ENCODE results near the gene KCNMB2. TPM values are rescaled to one million over a fixed set of nuclear protein-coding genes. Genes with fewer than 3 reads are reported as not detected.
A peak's percentile ranks its signal among the peaks of the same experiment; 100 is the strongest.

KCNMB2 gene
- total RNA-seq, 1 experiment from 2014 or later: not detected

DNA sequence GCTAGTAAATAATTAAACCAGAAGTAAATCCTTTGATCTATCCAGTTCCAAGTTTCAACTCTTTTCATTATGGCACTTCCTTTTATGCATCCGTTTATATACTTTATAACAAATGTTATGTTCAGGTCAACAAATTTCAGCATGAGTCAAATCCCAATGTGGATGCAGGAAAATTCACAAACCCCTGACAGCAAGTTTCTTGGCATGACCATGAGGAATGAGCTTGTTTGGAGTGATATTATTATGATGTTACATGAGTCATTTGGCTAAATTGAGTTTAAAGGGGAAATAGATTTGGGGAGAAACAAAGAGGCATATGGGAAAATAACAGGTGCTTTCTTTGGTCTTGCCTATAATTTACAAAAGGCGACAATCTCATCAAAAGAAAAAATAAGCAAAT, 32.1 kb upstream of the KCNMB2 start:
- Histone ChIP-seq H3K27me3 (replicated peaks; ENCODE audit: control insufficient read depth, insufficient read depth, low read length) (no peaks in the 10 kb centered on the region), H3K4me3 (ENCODE audit: low read depth, low read length) (no peak overlapping the region), H3K9me3 (no peaks in the 10 kb centered on the region), H3K36me3 (ENCODE audit: control insufficient read depth, insufficient read depth, low read length) (no peaks in the 10 kb centered on the region), H3K4me1 (peaks cover 21% of the 10 kb centered on the region)
- BruUV-seq (replicated peaks): no TSS peak
- no peak for TF ChIP-seq CTCF (IDR thresholded peaks at IDR 0.05; ENCODE audit: insufficient read depth in 1 of 2, low read depth in 1 of 2, low read length in 1 of 2, severe bottlenecking in 1 of 2, unreplicated experiment in 1 of 2)
- no peak for DNase-seq
- Mint-ChIP-seq H3K27ac (ENCODE audit: unreplicated experiment) (no peak overlapping the region), H3K9me3 (ENCODE audit: unreplicated experiment) (no peaks in the 10 kb centered on the region), H3K4me1 (ENCODE audit: low read depth, unreplicated experiment) (peaks cover 19% of the 10 kb centered on the region), H3K4me3 (ENCODE audit: unreplicated experiment) (no peak overlapping the region), H3K27me3 (ENCODE audit: insufficient read depth, unreplicated experiment) (no peaks in the 10 kb centered on the region), H3K36me3 (ENCODE audit: insufficient read depth, unreplicated experiment) (no peaks in the 10 kb centered on the region)
- ChIA-PET POLR2A (no interaction called here), CTCF (no interaction called here)
- intact Hi-C loops (cut with micrococcal nuclease; ENCODE audit: unreplicated experiment): no loop called here

DNA sequence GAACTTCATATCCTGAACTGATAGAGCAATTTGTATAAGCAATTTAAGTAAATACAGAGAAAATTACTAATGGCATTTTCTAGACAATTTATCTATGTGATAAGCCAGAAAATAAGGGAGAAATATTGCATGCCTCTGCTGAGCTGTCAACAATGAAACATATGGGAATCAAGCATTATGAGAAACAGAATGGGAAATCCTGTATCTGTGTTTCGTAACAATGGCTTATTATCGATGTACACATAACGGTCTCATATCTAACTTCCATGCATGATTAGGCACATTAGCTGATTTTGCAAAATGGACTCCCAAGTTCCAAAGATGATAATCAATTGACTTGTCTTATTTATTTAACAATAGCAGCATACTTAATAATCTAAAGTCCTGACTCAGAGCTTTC, 30.4 kb upstream of the KCNMB2 start:
- Mint-ChIP-seq H3K9me3 (ENCODE audit: unreplicated experiment) (no peaks in the 10 kb centered on the region), H3K4me3 (ENCODE audit: unreplicated experiment) (no peak overlapping the region), H3K4me1 (ENCODE audit: low read depth, unreplicated experiment) (peaks cover 20% of the 10 kb centered on the region), H3K36me3 (ENCODE audit: insufficient read depth, unreplicated experiment) (no peaks in the 10 kb centered on the region), H3K27me3 (ENCODE audit: insufficient read depth, unreplicated experiment) (no peaks in the 10 kb centered on the region), H3K27ac (ENCODE audit: unreplicated experiment) (no peak overlapping the region)
- BruUV-seq (replicated peaks): no TSS peak
- DNase-seq: no peak
- Histone ChIP-seq H3K36me3 (ENCODE audit: control insufficient read depth, insufficient read depth, low read length) (no peaks in the 10 kb centered on the region), H3K9me3 (no peaks in the 10 kb centered on the region), H3K4me3 (ENCODE audit: low read depth, low read length) (no peak overlapping the region), H3K4me1 (peaks cover 21% of the 10 kb centered on the region), H3K27me3 (replicated peaks; ENCODE audit: control insufficient read depth, insufficient read depth, low read length) (no peaks in the 10 kb centered on the region)
- CTCF ChIA-PET: no interaction called here
- no peak for TF ChIP-seq CTCF (IDR thresholded peaks at IDR 0.05; ENCODE audit: insufficient read depth in 1 of 2, low read depth in 1 of 2, low read length in 1 of 2, severe bottlenecking in 1 of 2, unreplicated experiment in 1 of 2)
- intact Hi-C loops (cut with micrococcal nuclease; ENCODE audit: unreplicated experiment): no loop called here
- POLR2A ChIA-PET: no interaction called here

DNA sequence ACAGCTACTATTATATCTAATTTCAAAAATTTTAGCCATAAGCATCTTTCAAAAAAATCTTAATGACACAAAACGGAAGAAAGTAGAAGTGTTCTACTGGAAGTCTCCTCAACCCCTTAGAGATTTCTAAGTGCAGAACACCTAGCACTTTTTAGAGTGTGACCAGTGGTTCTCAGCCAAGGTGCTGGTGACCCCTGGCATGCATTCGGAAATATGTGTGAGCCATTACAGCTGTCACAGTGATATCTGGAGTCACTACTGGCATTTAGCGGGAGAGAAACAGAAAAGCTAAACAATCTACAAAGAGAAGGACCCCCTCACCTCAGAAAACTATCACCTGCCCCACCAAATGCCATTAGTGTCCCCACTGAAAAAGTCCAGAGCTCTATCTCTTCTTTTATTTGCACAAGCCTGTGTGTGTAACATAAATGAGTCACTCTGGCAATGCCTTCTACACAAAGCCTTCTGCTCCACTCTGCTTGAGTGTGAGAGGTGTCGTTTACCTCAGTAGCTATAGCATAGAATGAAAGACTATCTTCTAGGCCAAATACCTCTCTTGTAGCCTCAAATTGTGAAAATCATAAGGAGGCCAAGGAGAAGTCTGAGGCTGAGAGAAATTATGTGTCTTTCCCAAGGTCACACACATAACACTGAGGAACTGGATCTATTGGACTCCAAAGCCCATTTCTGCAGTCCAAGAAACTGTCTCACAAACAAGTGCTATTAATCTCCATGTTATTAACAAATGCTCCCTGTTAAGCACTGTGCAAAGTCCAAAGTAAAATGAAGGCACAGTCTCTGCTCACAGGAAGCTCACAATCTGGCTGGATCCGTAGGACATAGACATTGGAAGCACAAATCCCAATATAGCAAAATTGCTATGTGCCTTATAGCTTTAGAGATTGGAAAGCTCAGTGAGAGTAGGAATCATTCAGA, 28.5 kb upstream of the KCNMB2 start:
- Histone ChIP-seq H3K27me3 (replicated peaks; ENCODE audit: control insufficient read depth, insufficient read depth, low read length) (no peaks in the 10 kb centered on the region), H3K4me3 (ENCODE audit: low read depth, low read length) (no peak overlapping the region), H3K36me3 (ENCODE audit: control insufficient read depth, insufficient read depth, low read length) (no peaks in the 10 kb centered on the region), H3K9me3 (no peaks in the 10 kb centered on the region), H3K4me1 (peaks cover 21% of the 10 kb centered on the region)
- intact Hi-C loops (cut with micrococcal nuclease; ENCODE audit: unreplicated experiment): no loop called here
- H3K9me3 Mint-ChIP-seq (ENCODE audit: unreplicated experiment): no peaks in the 10 kb centered on the region
- DNase-seq: peak in 1 of 2 experiments; percentile 6
- no peaks in the 10 kb centered on the region for H3K36me3 Mint-ChIP-seq (ENCODE audit: insufficient read depth, unreplicated experiment)
- no peak overlapping the region for H3K4me3 Mint-ChIP-seq (ENCODE audit: unreplicated experiment)
- peaks cover 20% of the 10 kb centered on the region for H3K4me1 Mint-ChIP-seq (ENCODE audit: low read depth, unreplicated experiment)
- POLR2A ChIA-PET: no interaction called here
- no TSS peak for BruUV-seq (replicated peaks)
- H3K27me3 Mint-ChIP-seq (ENCODE audit: insufficient read depth, unreplicated experiment): no peaks in the 10 kb centered on the region
- peak overlapping the region; percentile 55 for H3K27ac Mint-ChIP-seq (ENCODE audit: unreplicated experiment)
- no peak for TF ChIP-seq CTCF (IDR thresholded peaks at IDR 0.05; ENCODE audit: insufficient read depth in 1 of 2, low read depth in 1 of 2, low read length in 1 of 2, severe bottlenecking in 1 of 2, unreplicated experiment in 1 of 2)
- CTCF ChIA-PET: interaction anchor here (0.7 kb wide), 1 partner anchor 521 kb away, joined by 5 read pairs; no protein-coding TSS in a partner anchor

Data from Caco-2 (cell line).